Hematopoietic multipotent progenitor cell (in vitro differentiated cells): ENCODE data around the gene NUTM2B. TPM values are rescaled to one million over a fixed set of nuclear protein-coding genes. Genes with fewer than 3 reads are reported as not detected.
"Not testable (repeated sequence)": the region's sequence is repeated elsewhere in the genome, so short reads cannot be mapped to it uniquely, and the experiment has no call there.

ENCODE experiments used
- DNase-seq, 3 donors: peaks; one replicate each; pipeline ENCODE4 v3.0.0-alpha.2; 2011 to 2015; ENCODE audit warnings: low read depth in 2 of 3, low spot score in 2 of 3
- total RNA-seq: library from RNA; depleted of rRNA; stranded (reverse); fragments of >200 nt; gene quantifications from one replicate; pipeline ENCODE4 v1.2.3, GENCODE V29; 2012

Gene NUTM2B, protein sequence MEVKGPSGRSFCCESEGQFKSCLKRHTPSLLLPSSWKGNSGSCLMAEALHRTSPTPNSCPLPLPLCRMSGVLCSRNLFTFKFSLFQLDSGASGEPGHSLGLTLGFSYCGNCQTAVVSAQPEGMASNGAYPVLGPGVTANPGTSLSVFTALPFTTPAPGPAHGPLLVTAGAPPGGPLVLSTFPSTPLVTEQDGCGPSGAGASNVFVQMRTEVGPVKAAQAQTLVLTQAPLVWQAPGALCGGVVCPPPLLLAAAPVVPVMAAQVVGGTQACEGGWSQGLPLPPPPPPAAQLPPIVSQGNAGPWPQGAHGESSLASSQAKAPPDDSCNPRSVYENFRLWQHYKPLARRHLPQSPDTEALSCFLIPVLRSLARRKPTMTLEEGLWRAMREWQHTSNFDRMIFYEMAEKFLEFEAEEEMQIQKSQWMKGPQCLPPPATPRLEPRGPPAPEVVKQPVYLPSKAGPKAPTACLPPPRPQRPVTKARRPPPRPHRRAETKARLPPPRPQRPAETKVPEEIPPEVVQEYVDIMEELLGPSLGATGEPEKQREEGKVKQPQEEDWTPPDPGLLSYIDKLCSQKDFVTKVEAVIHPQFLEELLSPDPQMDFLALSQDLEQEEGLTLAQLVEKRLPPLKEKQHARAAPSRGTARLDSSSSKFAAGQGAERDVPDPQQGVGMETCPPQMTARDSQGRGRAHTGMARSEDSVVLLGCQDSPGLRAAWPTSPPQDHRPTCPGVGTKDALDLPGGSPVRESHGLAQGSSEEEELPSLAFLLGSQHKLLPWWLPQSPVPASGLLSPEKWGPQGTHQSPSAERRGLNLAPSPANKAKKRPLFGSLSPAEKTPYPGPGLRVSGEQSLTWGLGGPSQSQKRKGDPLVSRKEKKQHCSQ
- total RNA-seq, result 1.6 TPM

DNA sequence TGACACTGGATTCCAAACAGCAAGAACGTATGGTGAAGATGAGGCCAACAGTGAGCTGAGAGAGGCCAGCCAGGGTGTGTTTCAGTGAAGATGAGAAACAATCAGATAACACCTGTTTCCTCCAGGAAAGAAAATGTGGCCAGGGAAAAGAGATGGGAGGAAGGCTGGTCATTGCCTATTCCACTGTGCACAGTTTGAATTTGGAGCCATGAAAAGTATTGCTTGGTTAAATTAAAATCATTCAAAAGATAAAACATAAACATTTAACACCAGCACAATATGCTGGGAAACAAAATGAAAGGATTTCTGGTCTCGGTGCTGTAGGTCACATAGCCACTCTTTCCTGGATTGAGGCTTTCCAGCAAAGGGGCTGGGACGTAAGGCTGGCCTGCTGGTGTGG, at the start of gene NUTM2B:
Gene NUTM2B (plus strand): TSS at position 301 of the 400 bp plus-strand sequence. CDS start 383 bp downstream, outside the sequence.
- not testable (repeated sequence) for DNase-seq

DNA sequence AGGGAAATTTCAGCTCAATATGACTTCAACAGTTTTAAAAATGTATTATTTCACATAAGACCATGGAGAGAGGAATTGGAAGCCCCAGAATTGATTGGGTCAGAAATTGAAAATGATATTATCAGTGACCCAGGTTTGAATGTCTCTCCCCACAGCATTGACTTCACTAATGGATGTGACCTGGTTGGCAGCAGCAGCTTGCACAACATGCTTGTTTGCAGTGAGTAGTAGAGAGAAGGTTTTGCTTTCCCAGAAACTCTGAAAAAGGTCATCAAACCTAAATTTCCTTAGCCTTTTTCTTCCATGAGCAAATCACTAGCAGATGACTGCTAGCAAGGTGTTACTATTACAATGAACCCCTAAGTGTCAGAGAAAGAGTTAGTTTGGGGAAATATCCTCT, 39.7 kb upstream of the NUTM2B start:
- not testable (repeated sequence) for DNase-seq

DNA sequence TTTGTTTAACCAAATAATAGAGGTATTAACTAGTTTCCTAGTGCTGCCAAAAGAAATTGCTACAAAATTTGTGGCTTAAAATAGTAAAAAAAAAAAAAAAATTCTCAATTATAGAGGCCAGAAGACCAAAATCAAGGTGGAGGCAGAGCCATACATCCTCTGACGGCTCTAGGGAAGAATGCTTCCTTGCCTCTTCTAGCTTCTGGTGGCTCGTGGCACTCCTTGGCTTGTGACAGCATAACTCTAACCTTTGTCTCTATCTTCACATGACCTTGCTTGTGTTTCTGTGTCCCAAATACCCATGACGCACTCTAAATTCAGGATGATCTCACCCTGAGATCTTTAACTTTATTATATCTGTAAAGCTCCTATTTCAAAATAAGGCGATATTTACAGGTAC, 38.3 kb upstream of the NUTM2B start:
- not testable (repeated sequence) for DNase-seq

DNA sequence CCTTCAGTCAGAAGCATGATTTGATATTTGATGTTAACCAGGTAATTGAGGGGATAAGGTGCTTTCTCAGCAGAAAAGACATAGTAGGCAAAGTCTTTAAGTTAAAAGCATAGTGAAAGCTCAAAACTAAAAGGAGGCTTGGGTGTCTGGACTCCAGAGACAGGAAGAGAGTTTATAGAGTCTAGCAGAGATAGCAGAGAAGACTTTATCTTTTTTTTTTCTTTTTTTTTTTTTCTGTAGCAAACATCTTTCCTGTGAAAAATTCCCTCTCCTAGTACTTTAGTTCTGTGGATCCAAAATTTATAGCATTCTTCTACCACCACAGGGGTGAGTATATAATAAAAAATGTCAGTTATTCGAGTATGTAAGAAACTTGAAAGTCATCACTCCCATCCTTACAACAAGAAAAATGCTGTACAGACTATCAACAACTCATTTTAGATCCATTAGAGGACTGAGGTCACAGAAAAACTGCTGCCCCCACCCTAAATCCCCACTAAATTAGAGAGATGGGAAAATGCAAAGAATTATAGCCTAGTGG, 33.7 kb upstream of the NUTM2B start:
- not testable (repeated sequence) for DNase-seq

DNA sequence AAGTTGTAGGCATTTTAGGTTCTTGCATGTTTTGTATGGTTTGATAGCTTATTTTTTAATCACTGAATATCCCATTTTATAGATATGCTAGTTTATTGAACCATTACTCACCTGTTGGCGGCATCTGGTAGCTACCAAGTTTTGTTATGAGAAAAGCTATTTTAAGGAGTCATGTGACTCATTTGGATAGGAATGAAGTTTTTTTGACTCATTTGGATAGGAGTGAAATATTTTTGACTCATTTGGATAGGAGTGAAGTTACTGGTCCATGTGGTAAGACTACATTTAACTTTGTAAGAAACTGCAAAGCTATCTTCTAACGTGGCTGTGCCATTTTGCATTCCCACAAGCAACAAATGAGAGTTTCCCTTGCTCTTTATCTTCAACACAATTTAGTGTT, 28.1 kb upstream of the NUTM2B start:
- DNase-seq, result not testable (repeated sequence)

DNA sequence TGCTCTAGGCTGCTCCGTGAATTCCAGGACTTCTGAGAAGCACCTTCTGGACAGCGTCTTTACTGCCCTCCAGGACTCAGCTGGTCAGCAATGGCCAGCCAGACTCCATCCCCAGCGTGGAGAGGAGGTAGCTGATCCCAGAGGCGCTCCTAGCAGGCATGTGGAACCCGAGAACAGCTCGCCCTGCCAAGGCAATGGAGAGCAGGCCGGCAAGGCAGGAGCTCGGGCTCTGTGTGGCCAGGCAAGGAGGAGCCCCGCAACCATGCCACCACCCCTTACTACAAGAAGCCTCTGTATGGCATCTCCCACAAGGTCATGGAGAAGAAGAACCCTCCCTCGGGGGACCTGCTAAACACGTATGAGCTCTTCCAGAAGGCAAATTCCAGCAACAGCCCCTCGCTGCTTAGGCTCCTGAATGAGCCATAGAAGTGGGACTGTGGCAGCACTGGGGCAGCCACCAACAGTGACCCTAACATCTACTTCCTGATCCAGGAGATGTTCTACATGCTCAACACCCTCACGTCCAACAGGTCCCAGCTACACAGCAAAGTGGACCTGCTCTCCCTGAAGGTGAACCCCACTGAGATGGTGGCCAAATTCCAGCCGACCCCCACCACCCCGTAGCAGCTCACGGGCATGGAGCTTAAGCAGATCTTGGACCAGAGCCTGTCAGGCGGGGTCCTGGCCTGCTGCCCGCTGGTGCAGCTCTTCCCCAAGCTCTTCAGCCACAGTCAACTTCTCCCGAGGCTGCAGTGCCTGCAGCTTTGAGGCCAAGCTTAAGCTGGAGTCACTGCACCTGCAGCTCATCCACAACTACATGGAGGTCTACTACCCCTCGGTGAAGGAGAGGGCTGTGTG, 19.8 kb upstream of the NUTM2B start:
- not testable (repeated sequence) for DNase-seq

DNA sequence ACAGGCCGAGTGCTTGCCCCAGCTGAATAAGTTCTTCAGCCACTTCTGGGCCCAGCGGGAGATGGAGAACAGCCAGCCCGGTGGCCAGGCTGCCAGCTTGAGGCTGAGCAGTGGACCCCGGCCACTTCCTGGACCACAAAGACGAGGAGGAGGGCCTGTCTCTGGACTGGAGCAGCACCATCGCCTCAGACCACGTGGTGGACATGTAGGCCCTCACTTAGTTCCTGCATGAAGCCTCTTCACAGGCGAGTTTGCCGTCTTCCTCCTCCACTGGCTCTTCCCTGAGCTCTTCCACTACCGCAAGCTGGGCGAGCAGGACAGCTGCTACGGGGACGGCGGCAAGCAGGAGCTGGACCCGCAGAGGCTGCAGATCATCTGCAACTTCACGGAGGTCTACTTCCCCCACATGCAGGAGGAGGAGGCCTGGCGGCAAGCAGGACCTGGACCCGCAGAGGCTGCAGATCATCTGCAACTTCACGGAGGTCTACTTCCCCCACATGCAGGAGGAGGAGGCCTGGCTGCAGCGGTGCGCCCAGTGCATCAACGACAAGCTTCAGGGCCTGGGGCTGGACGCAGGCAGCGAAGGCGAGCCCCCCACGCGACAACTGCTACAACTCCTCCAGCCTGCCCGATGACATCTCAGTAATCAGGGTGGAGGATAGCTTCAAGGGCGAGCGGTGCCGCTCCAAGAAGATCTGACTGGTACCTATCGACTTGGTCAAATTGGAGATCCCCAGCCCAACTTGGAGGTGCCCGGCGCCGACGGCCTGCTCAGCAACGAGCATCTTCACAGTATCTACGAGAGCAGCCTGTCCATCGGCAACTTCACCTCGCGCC, 18.9 kb upstream of the NUTM2B start:
- not testable (repeated sequence) for DNase-seq

DNA sequence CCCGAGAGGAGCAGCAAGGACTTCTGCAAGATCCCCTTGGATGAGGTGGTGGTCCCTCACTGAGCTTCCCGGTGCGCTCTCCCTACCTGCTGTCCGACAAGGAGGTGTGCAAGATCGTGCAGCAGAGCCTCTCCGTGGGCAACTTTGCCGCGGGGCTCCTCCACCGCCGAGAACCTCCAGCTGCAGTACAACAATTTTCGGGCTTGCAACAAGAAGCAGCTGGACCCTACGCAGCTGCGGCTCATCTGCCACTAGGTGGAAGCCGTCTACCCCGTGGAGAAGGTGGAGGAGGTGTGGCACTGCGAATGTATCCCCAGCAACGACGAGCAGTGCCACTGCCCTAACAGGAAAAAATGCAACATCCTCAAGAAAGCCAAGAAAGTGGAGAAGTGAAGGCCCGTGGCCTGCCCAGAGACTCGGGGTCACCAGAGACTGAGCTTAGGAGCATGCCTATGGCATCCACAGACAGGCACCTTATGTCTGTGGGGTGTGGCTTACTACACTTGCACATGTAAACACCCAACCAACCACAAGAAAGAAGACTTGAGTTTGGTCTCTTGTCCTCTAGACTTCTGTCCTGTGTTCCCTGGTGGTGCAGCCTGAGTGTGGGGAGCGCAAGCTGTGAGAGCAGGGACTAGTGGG, 17.9 kb upstream of the NUTM2B start:
- peak in 1 of 3 donors; percentile 60 for DNase-seq

DNA sequence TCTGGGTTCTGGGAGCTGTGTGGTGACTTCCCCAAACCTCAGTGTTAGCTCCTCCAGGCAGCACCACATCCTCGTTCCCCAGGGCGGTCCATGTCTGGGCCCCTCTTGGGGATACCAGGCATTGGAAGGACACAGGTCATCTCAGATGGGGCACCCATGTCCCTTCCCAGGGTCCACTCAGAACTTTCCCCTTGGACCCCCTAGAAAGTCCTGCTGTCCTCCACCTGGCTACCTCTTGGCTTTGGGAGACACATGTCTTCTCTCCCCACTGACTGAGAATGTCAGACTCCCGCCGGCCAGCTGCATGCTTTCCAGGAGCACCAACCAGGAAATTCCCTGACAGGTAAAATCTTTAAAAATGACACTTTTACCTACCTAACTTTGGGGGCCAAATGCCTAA, 16.4 kb upstream of the NUTM2B start:
- DNase-seq, result not testable (repeated sequence)

DNA sequence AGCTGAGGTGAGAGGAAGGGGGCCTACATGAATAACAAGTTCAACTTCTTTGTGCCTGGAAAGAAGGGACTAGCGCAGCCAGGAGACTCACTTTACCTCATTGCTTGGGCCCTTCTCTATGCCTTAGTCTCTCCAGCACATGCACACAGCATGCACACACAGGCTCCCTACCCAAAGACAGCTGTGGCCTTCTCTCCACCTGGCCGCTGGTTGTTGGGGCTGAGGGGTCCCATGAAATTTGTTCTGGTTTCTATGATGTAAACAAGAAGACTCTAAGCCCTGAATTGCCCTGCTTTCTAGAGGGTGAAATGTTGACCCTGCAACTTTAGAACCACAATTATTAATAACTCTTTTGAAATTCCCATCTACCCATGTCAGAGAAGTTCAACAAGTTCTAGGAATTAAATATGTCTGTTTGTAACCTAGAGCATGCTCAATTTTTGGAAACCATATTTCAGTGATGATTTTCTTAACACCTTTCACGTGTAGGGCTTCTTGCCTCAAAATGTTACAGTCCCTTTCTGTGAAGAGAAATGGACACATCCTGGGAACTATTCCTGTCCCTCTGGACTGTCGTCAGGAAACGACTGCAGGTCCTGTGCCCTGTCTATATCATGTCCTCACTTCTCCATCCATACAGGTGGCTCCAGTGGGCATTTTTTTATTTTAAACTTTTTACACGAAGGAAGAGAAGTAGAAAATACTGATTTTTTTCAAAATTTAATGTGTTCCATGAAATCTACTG, 15.4 kb upstream of the NUTM2B start:
- not testable (repeated sequence) for DNase-seq

DNA sequence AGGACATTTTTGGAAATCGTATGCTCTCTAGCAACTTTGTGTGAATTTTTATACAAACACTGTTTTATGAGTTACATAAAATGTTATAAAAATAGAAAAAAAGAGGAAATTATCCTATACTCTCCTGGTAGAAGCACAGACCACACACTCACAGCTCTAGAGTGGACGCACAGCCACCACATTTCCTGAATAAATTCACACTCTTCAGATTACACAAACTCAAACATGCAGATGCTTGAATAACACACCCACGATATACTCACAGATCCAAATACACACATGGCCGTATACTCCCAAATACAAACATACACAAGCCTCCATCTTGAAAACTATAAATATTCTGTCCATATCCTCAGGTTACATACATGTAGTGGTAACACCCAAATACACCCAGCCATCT, 14.2 kb upstream of the NUTM2B start:
- peak in 1 of 3 donors; percentile 54 for DNase-seq

DNA sequence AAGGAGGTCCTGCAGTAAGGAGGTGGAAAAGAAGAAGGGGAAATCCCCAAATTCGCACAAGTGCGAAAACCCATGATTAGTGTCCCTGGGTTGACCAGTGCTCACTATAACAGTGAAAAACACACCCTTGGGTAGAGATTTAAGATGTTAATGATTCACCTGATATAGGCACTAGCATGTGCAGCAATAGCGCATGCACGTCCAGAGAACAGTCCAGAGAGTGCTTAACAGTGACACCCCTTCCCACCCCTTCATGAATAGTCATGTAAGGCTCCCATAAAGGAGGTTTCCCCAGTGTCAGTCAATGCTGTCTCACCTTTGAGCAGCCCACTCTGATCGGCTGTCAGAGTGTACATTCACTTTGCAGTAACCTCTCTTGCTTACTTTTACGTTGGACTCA, 6.4 kb upstream of the NUTM2B start:
- DNase-seq, result not testable (repeated sequence)

DNA sequence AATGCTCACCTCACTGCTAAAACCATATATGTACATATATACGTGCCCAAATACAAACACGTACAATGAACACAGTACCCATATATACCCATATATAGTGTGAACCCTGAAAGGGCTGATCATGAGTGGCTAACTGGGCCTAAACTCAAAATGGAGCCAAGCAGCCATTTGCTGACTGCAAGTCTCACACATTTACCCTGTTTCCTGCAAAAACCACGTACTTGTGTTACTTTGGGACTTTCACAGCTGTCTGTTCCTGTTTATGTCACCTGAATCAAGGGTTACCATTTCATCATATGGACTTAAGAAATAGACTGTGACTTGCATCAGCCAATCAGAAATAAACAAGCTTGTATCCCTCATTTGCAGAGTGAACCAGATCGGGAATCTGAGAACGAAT, 5.9 kb upstream of the NUTM2B start:
- DNase-seq, result not testable (repeated sequence)

DNA sequence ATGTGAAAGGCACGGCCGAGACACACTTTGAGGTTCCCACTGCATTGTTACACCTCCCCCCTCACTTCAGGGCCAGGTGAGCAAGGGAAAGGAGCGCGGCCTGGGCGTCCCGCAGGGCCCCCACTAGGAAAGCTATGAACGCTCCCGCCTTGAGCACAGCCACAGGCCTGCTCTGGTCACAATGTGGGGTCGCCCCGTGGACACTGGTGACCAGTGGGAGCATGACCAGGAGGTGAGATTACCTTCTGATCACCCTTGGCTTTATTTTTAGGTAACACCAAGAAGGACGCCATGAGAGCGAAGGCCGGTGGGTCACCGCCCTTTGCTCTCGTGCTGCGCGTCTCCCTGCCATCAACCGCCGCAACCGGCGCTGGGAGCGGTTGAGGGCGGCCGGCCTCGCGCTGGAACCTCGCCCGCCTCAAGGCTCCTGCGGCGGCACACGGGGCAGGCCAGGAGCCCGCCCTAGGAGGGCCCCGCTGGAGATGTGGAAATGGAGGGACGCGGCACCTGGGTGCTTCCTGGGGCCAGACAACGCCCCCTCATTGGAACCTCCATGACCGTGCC, 2.6 kb upstream of the NUTM2B start:
- DNase-seq, result not testable (repeated sequence)

DNA sequence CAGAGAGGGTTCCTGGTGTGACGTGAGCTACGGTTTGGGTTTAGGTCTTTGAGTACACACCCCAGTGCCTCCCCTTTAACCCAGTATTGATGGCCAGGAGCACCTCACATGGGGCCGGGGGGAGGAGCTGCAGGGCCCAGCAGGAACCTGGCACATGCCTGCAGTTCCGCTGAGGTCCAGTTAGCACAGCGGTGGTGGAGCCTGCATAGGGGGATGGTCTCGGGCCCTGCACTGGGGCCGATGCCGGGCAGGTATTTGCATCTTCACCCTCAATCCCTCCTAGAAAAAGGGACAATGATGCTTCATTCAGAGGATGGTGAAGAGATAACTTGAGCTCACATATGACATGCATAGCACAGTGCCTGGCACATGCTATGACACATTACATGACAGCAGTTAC, 4.0 kb downstream of the NUTM2B start:
- not testable (repeated sequence) for DNase-seq

DNA sequence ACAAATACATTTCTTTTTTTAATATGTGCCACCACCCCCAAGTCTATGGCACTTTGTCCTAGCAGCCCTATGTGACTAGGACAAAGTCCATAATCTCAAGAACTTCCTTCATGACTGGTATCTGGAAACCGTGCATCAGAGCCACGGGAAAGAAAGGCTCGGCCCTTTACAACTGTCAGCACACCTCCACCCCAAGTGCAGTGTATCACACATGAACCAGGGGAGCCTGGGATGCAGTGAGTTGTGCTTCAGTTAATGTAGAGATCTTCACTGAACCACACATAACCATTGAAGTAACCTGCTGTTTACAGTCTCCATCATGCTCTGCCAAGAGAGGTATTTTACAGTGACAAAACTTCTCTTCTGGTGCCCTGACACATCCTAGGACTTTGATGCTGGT, 11.9 kb downstream of the NUTM2B start:
- DNase-seq, result not testable (repeated sequence)

DNA sequence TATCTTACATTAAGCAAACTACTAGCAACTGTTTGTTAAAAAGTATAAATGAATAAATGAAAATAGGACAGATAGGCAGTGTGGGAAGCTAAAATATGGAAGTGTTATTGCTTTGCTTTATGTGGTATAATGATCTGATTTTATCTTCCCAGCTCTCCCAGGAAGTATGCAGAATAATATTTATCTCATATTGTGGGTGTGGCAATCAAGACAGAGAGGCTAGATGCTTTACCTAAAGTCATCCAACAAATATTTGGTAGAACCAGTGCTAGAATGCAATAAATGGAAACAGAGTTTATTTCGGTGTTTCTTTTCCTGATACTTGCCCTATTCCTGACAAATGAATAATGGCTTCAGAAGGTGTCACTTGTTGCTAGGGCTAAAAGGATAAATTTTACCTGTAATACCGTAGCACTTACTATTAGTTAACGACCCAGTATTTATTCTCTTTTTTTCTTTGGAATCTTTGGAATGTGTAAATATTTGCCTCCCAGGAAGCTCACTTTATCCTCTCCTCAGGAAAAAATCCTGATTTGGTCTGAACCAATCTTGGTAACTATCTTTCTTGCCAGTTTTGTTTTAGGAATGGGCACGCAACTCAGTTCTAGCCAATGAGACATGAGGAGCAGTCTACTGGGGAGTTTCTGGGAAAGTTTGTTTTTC, 14.0 kb downstream of the NUTM2B start:
- not testable (repeated sequence) for DNase-seq
